Measurements from ENCODE around the gene SHFL.

Gene SHFL

GRCh38 chr19:10088949-10089554, 2.9 kb downstream of the SHFL start:
- TF ChIP-seq CTCF (IDR thresholded peaks at IDR 0.05; ENCODE audit: extremely low read depth, missing control alignments): no peak
- no peak for DNase-seq (ENCODE audit: low spot score)

DNA sequence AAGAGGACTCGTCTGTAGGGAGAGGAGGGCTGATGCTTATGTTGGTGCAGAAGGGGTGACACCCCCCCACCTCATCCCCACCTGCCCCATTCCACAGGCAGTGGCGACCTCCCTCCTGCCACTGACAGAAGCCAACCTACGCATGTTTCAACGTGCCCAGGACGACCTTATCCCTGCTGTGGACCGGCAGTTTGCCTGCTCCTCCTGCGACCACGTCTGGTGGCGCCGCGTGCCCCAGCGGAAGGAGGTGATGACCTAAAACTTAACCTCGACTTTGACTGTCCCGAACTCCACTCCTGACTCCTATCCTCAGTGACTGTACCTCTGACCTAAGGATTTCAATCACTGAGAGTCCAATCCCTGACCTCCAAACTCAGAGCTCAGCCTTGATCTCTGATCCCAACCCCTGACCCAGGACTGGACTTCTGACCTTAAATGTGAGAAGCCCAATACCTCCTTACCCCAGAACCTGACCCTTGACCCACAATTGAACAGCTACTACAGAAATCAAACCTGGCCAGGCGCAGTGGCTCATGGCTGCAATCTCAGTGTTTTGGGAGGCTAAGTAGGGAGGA, 3.8 kb downstream of the SHFL start:
- DNase-seq (ENCODE audit: low spot score): no peak
- no peak for TF ChIP-seq CTCF (IDR thresholded peaks at IDR 0.05; ENCODE audit: extremely low read depth, missing control alignments)

DNA sequence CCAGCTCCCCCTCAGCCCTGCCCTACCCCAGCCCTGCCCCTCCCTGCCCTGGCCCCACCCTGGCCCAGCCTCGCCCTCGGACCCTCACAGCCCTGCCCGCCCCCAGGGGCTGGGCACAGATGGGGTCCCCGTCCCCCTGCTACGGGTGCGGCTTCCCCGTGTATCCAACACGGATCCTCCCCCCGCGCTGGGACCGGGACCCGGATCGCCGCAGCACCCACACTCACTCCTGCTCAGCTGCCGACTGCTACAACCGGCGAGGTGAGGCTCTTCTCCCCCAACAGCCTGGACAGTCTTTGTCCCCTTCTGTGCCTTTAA, 5.2 kb downstream of the SHFL start:
- no peak for TF ChIP-seq CTCF (IDR thresholded peaks at IDR 0.05; ENCODE audit: extremely low read depth, missing control alignments)
- no peak for DNase-seq (ENCODE audit: low spot score)

- no peak for DNase-seq (ENCODE audit: low spot score)
- TF ChIP-seq CTCF (IDR thresholded peaks at IDR 0.05; ENCODE audit: extremely low read depth, missing control alignments): no peak
These were observed 6.0 kb downstream of the SHFL start for GRCh38 chr19:10091895-10092641.

DNA sequence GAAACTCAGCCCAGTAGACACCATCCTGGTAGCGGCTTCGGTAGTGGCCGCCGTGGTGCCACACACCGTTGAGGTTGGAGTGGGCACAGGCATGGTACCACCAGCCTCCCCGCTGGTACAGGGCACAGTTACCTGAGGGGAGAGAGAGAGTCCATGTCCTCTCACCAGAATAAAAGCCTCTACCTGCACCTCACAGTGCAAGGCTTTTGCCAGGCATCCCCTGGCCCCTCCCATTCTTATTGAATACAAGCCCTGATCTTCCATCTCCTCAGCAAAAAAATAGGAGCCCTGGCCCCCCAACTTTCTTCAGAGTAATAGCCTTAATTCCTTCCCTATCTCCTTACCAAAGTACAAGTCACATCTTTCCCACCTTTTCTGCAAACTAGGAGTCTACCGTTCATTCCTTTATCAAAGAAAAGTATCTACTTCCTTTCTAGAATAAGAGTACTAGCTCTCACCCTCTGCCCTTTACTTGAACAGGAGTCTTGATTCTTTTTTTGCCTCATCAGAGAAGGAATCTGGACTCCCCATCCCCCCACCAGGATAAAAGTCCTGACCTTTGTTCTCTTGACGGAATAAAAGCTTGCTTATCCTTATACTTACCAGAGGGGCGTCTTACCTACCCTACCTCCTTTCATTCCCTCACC, 6.7 kb downstream of the SHFL start:
- no peak for TF ChIP-seq CTCF (IDR thresholded peaks at IDR 0.05; ENCODE audit: extremely low read depth, missing control alignments)

DNA sequence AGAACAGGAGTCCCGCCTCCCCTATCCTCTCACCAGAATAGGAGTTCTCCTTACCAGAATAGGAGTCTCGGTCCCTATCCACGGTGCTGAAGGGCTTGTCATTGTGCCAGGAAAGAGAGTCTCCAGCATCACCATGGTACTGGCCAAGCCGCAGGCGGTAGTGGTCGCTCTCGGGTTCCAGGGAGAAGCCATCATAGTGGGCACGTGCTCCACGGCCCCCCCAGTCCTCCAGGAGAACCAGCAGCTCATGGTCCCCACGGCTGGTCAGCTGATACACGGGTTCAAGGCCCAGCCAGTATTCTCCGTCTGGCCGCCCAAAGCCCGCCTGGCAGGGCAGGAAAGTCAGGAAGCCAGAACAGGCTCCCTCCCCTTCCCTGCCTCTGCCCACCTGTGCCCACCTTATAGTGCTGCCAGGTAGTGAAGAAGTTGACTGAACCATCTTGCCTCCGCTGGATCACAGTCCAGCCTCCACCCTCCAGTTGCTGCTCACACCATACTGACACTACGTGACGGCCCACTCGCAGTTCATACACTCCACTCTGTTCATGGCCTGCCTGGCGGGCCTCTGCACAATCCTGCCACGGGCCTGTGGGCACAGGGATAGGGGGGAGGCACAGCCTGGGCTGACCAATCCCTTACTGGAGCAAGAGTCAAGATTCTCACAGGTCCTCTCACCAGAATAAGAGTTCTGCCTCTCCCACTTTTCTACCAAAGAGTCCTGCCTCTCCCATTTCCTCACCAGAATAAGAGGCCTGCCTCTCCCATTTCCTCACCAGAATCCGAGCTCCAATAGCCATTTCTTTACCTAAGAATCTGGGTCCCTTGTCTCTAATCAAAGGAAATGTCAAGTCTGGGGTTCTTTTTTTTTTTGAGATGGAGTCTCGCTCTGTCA, 7.4 kb downstream of the SHFL start:
- no peak for DNase-seq (ENCODE audit: low spot score)
- TF ChIP-seq CTCF (IDR thresholded peaks at IDR 0.05; ENCODE audit: extremely low read depth, missing control alignments): no peak

More for the DNA sequence above, 6.7 kb downstream of the SHFL start:
- DNase-seq (ENCODE audit: low spot score): no peak

Measured in GM20000 (cell line).